HEK293 (cell line): ENCODE measurements around the gene MOV10L1.

Source experiments
- CTCF ChIP-seq: fragments of 450-650 bp; formaldehyde crosslinking; IDR thresholded peaks from 2 replicates; pipeline ENCODE4 v1.5.1; 2016; ENCODE audit warnings: missing biosample characterization, missing genetic modification characterization
- MYNN ChIP-seq: fragments of 450-650 bp; formaldehyde crosslinking; IDR thresholded peaks from 2 replicates; pipeline ENCODE4 v1.5.1; 2016; ENCODE audit warnings: missing biosample characterization, missing genetic modification characterization, borderline replicate concordance
- ZNF133 ChIP-seq: fragments of 450-650 bp; formaldehyde crosslinking; IDR thresholded peaks from 2 replicates; pipeline ENCODE4 v1.5.1; 2016; ENCODE audit warnings: missing biosample characterization, missing genetic modification characterization
- ZNF274 ChIP-seq, 2 experiments: fragments of 200-500 bp in 1 of 2; fragments of 450-650 bp in 1 of 2; sonication (Bioruptor generic) in 1 of 2; formaldehyde crosslinking in 1 of 2; IDR thresholded peaks; 2 replicates each; pipeline versions ENCODE4 v1.5.1 to v1.6.1; 2014 to 2016; ENCODE audit warnings: borderline replicate concordance in 1 of 2, inconsistent platforms in 1 of 2, low read length in 1 of 2, missing biosample characterization in 1 of 2, missing genetic modification characterization in 1 of 2

GRCh38 chr22:50092342-50092741 is 2.5 kb downstream of the MOV10L1 start:
- TF ChIP-seq MYNN (tag by site-specific recombination) (no peak), ZNF274 (IDR thresholded peaks at IDR 0.05; ENCODE audit: low read length) (no peak), ZNF274 (tag by site-specific recombination; IDR thresholded peaks at IDR 0.05; ENCODE audit: borderline replicate concordance) (no peak), ZNF133 (no peak), CTCF (tag by site-specific recombination) (no peak)
